KBM-7 (cell line): ENCODE results near the gene ZNF423.

Source experiments
- DNase-seq: peaks from one replicate; pipeline ENCODE4 v3.0.0-alpha.2; 2015
- in situ Hi-C: fragments of 300-500 bp; cut with MboI; formaldehyde crosslinking; loops from 2 replicates; pipeline ENCODE4 v1.14.3; 2020; ENCODE audit warnings: low sequenced_read_pairs, low pct_unique_long_range_greater_than_20kb, mixed read lengths

Gene ZNF423

GRCh38 chr16:49592546-49593423 is 263.1 kb downstream of the ZNF423 start:
- peak; percentile 75 for DNase-seq
- in situ Hi-C loops: no loop called here

DNA sequence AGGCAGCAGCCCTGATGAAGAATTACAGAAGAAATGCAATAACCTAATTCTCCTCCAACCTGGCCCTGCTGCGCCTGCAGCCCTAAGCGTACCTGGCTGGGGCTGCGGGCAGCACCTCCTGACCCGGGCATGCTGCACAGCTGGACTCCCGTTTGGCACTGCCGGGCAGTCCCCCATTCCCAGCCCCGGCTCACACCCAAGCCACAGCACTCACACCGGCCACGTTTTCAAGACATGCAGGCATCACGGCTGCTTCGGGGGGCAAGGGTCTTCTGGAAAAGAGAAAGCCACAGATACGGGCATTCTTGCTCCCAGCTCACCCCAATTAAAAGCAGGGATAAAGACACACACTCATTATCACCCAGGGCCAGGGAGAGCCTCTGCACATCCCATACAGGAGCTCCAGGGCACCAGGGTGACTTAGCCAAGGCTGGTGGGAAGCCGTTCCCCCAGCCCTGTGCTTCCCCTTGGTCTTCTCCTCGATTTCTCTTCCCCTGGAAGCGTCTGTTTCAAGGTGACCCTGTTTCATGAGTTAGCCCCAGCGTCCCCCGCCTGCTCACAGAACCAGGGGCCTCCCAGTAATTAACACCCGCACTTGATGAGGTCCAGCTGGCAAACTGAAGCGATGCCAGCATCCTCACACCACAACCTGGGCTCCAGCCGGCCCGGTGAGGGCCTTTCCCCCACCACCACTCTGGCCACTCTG is 265.6 kb downstream of the ZNF423 start:
- no peak for DNase-seq
- in situ Hi-C loops: no loop called here

- DNase-seq: no peak
- in situ Hi-C loops: no loop called here
These were observed 266.3 kb downstream of the ZNF423 start for GRCh38 chr16:49589544-49590031.

DNA sequence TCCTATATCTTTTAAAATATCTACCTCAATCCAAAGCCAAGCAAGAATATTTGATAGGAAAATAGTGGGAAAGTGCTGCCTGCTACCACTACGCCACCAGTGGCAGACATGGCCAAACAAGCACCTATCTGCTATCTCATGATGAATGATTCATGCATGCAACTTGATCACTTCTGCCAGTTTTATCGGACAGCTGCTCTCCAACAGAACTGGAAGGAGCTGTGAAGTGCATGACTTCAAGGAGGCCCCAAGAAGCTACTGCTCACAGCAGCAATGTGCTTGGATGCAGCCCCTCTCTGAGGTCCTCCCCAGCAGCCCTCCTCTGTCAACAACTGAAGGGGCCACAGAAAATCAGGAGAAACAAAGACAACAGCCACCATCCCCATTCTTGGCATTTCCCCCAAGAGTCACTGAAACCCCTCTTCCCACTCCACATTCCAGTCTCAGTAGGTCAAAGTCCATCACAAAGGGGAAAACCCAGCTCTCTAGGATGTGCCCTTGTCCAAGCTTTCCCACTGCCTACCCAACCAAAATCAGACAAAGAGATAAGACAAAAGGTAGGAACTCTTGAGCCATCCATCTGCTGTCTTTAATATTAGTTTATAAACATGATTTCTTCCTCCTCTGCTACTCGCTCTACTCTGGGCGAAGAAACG is 267.1 kb downstream of the ZNF423 start:
- no peak for DNase-seq
- in situ Hi-C loops: no loop called here

- in situ Hi-C loops: no loop called here
- no peak for DNase-seq
These were observed 267.9 kb downstream of the ZNF423 start for GRCh38 chr16:49588026-49588425.

DNA sequence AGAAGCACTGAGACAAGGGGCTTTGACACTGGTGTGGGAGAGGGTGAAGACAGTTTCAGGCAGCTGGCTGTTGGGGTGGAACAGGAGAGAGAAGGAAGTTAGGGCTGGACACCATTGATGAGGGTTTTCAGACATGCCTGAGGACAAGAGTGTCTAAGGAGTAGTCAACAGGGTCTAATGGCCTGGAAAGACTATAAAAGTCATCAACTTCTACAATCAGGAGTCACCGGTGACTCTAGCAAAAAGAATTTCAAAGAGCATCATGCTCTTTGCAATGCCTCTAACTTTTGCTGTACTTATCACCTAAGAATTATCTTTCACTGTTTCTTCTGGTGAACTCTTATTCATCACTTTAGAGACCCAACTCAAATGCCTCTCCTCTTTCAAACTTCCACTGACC is 268.4 kb downstream of the ZNF423 start:
- in situ Hi-C loops: no loop called here

DNA sequence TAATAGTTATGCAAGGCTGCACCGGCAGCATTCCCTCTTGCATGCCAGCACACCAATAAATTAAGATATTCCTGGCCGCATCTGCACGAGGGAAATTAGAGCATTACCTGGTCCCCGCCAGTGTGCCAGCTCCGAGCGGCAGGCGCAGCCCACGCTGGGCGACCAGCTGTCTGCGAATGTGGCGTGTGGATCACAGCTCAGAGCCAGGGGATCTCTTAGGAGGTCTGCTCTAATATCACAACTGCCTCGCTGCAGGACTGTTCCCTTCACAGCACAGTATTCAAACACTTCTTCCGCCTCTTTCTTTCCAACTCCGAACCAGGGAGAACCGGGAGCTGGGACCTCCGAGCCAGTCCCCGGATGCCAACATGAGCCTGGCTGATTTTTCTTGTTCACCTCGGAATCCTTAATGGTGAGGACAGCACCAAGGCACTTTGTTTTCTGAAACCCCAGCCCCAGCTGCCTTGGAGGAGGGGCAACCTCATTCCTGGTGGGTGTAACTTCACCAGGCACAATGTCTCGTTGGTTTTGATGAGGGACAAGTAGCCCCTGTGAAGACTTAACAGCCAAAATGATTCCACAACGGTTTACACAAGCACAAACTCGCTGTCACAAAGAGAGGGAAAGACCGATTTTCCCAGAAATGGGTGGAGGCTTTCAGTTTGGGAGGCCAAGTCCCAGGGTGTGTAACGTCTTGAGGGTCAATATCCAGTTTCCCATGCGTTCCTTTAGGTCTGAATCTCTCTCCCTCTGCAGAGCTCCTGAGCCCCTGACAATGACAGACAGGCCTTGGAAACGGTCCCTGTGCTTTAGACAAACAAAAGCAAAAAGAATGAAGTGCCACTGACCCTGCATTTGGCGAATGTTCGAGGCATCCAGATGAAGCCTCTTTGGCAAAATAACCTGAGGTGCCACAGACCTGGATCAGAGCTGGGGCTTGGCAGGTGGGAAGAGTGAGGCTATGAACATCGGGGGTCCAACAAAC is 269.2 kb downstream of the ZNF423 start:
- DNase-seq: no peak
- in situ Hi-C loops: no loop called here

More for the DNA sequence above, 268.4 kb downstream of the ZNF423 start:
- DNase-seq: no peak

- no peak for DNase-seq
- in situ Hi-C loops: no loop called here
These were observed 270.6 kb downstream of the ZNF423 start for GRCh38 chr16:49585143-49585832.

DNA sequence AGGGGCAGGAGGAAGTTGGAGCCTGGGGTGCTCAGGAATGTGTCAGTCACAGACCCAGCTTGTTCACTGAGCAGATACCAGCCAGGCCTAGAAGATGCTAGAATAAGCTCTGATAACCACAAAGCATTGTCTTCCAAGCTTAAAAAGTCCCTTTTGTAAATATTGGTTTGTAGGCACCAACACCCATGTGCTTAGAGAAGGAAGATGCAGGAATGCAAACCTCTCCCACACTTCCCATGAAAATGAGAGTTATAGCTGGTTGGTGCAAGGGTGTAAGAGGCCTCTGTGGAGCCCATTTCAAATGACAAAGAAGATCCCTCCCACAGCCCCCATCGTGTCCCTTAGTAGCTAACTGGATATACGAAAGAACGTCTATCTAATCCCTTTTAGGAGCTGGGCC is 272.0 kb downstream of the ZNF423 start:
- no peak for DNase-seq
- in situ Hi-C loops: no loop called here

- no peak for DNase-seq
- in situ Hi-C loops: no loop called here
These were observed 274.1 kb downstream of the ZNF423 start for GRCh38 chr16:49581630-49582298.

GRCh38 chr16:49580751-49581303 is 275.1 kb downstream of the ZNF423 start:
- DNase-seq: no peak

DNA sequence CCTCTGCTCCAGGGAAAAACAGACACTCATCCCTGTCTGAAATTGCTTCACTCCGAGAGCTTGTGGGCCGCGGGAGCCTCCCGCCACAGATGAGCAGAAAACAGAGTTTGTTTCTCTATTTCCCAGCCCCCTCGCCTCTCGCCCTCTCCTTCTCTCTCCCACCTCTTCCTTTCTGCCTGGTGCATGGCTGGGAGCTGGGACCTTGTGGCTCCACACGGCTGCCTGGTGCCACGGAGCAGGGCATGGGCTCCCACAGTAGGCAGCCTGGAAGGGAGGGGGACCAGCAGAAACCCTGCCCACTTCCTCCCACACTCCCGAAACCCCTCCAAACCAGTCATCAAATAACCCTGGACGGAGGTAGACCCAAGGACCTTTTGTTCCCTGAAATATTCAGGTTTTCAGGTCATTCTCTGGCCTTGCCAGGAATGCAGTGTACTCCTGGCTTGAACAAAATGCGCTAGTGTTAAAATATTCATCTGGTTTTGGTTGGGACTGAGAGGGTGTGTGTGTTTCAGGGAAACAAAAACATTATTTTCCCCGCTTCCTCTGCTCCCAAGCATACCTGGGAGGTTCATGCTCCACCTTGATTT is 277.4 kb downstream of the ZNF423 start:
- no peak for DNase-seq
- in situ Hi-C loops: no loop called here

More at GRCh38 chr16:49580751-49581303, 275.1 kb downstream of the ZNF423 start:
- in situ Hi-C loops: no loop called here

- in situ Hi-C loops: no loop called here
- no peak for DNase-seq
These were observed 277.9 kb downstream of the ZNF423 start for GRCh38 chr16:49578018-49578417.

GRCh38 chr16:49576941-49577340 is 279.0 kb downstream of the ZNF423 start:
- DNase-seq: no peak
- in situ Hi-C loops: no loop called here

DNA sequence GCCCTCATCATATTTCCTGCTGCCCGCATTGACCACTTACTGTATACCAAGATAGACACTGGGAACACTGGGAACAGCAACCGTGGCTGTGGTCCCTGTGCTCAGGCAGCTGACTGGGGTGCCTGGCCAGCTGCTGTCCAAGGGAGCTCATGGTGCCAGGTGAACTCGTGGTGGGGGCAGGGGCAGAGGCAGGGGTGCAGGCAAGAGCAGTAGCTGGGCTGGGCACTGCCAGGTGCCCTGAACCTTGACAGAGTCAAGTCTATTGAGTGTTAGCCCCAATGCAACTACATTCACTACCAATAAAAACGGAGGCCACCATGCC is 279.8 kb downstream of the ZNF423 start:
- no peak for DNase-seq
- in situ Hi-C loops: no loop called here

GRCh38 chr16:49575346-49576172 is 280.4 kb downstream of the ZNF423 start:
- in situ Hi-C loops: no loop called here
- DNase-seq: no peak
